Hepatocyte (in vitro differentiated cells): ENCODE results near the gene ANKS6. TPM values are rescaled to one million over a fixed set of nuclear protein-coding genes. Genes with fewer than 3 reads are reported as not detected.

ENCODE experiments used
- DNase-seq: peaks from one replicate; pipeline ENCODE4 v3.0.0-alpha.2; 2016; ENCODE audit warnings: low spot score
- H2AFZ ChIP-seq: fragments of 200-600 bp; sonication (generic); 2 replicates; pipeline ENCODE4 v1.6.0; 2016; ENCODE audit warnings: antibody characterized with exemption, mild to moderate bottlenecking
- H3K27ac ChIP-seq: fragments of 200-600 bp; sonication (generic); 2 replicates; pipeline ENCODE4 v1.5.1; 2016; ENCODE audit warnings: mild to moderate bottlenecking
- H3K27me3 ChIP-seq: fragments of 200-600 bp; sonication (generic); 2 replicates; pipeline ENCODE4 v1.6.1; 2016
- H3K36me3 ChIP-seq: fragments of 200-600 bp; sonication (generic); replicated peaks from 2 replicates; pipeline ENCODE4 v1.5.1; 2016; ENCODE audit warnings: low read depth; ENCODE audit not compliant: insufficient read depth
- H3K4me1 ChIP-seq: fragments of 200-600 bp; sonication (generic); 2 replicates; pipeline ENCODE4 v1.5.1; 2016; ENCODE audit warnings: mild to moderate bottlenecking, moderate library complexity; ENCODE audit not compliant: insufficient read depth
- H3K4me2 ChIP-seq: fragments of 200-600 bp; sonication (generic); 2 replicates; pipeline ENCODE4 v1.6.0; 2016
- H3K4me3 ChIP-seq: fragments of 200-600 bp; sonication (generic); 2 replicates; pipeline ENCODE4 v1.5.1; 2016; ENCODE audit warnings: mild to moderate bottlenecking
- H3K79me2 ChIP-seq: fragments of 200-600 bp; sonication (generic); 2 replicates; pipeline ENCODE4 v1.6.0; 2017; ENCODE audit warnings: mild to moderate bottlenecking
- H3K9me2 ChIP-seq: fragments of 200-600 bp; sonication (generic); replicated peaks from 2 replicates; pipeline ENCODE4 v1.6.0; 2017; ENCODE audit warnings: mild to moderate bottlenecking; ENCODE audit not compliant: insufficient read depth
- H3K9me3 ChIP-seq: fragments of 200-600 bp; sonication (generic); 2 replicates; pipeline ENCODE4 v1.5.1; 2016; ENCODE audit warnings: low read depth, mild to moderate bottlenecking
- H4K20me1 ChIP-seq: fragments of 200-600 bp; sonication (generic); 2 replicates; pipeline ENCODE4 v1.6.0; 2016; ENCODE audit warnings: mild to moderate bottlenecking; ENCODE audit not compliant: insufficient read depth, poor library complexity, severe bottlenecking
- CTCF ChIP-seq: fragments of 200-600 bp; sonication (generic); IDR thresholded peaks from 2 replicates; pipeline ENCODE4 v1.5.1; 2016; ENCODE audit warnings: antibody characterized with exemption, mild to moderate bottlenecking; ENCODE audit not compliant: poor library complexity
- EZH2 ChIP-seq: fragments of 200-600 bp; sonication (generic); IDR thresholded peaks from 2 replicates; pipeline ENCODE4 v1.6.1; 2016; ENCODE audit warnings: antibody characterized with exemption, mild to moderate bottlenecking, borderline replicate concordance
- EZH2phosphoT487 ChIP-seq: fragments of 200-600 bp; sonication (generic); IDR thresholded peaks from one replicate; pipeline ENCODE4 v1.6.1; 2018; ENCODE audit warnings: antibody characterized with exemption, mild to moderate bottlenecking, low read depth, moderate library complexity; ENCODE audit not compliant: unreplicated experiment, severe bottlenecking
- WGBS: methylation state at CpG from one replicate; pipeline ENCODE4 v1.1.6; 2016; ENCODE audit warnings: low lambda C conversion rate; ENCODE audit errors: missing lambda C conversion rate; 5-methylcytosine and 5-hydroxymethylcytosine counted together
- polyA plus RNA-seq: library from polyadenylated mRNA; unstranded; fragments of >200 nt; fragmentation: Nextera tagmentation; extraction: Ambion mirVana; gene quantifications from 2 replicates; pipeline ENCODE4 v1.2.1, GENCODE V29; 2016
- total RNA-seq: library from RNA; depleted of rRNA; stranded (reverse); fragments of >200 nt; gene quantifications from 2 replicates; pipeline ENCODE4 v1.2.3, GENCODE V29; 2014

The ANKS6 gene
- total and polyA plus RNA-seq, 2 experiments from 2014 or later = 21.3 to 22.9 TPM

GRCh38 chr9:98770717-98771116 lies 25.6 kb downstream of the ANKS6 start:
- Histone ChIP-seq H3K4me1 (no peaks in the 10 kb centered on the region), H3K9me3 (no peaks in the 10 kb centered on the region), H3K36me3 (no peaks in the 10 kb centered on the region), H2AFZ (no peak overlapping the region), H3K4me2 (no peak overlapping the region), H4K20me1 (no peaks in the 10 kb centered on the region), H3K79me2 (no peaks in the 10 kb centered on the region), H3K4me3 (no peak overlapping the region), H3K27me3 (no peaks in the 10 kb centered on the region), H3K27ac (no peak overlapping the region), H3K9me2 (no peaks in the 10 kb centered on the region)
- WGBS = 91% methylated on average over 10 of the region's 10 CpGs
- DNase-seq = no peak
- TF ChIP-seq EZH2 (no peak), CTCF (no peak), EZH2phosphoT487 (no peak)

GRCh38 chr9:98768344-98768743 lies 28.0 kb downstream of the ANKS6 start:
- no peaks in the 10 kb centered on the region for H3K4me1 ChIP-seq
- WGBS = 96% methylated on average over 9 of the region's 9 CpGs
- no peak for DNase-seq

GRCh38 chr9:98767915-98768314 lies 28.4 kb downstream of the ANKS6 start:
- Histone ChIP-seq H3K9me2 (no peaks in the 10 kb centered on the region), H3K9me3 (no peaks in the 10 kb centered on the region), H3K4me3 (no peak overlapping the region), H3K4me1 (no peaks in the 10 kb centered on the region), H3K27me3 (no peaks in the 10 kb centered on the region), H3K79me2 (no peaks in the 10 kb centered on the region), H3K36me3 (no peaks in the 10 kb centered on the region), H3K27ac (no peak overlapping the region), H4K20me1 (no peaks in the 10 kb centered on the region), H2AFZ (no peak overlapping the region), H3K4me2 (no peak overlapping the region)
- 96% methylated on average over 7 of the region's 7 CpGs for WGBS
- no peak for DNase-seq
- no peak for TF ChIP-seq EZH2phosphoT487
- TF ChIP-seq CTCF = no peak
- TF ChIP-seq EZH2 = no peak

More at GRCh38 chr9:98768344-98768743, 28.0 kb downstream of the ANKS6 start:
- TF ChIP-seq EZH2phosphoT487 (no peak), EZH2 (no peak), CTCF (no peak)
- no peaks in the 10 kb centered on the region for H3K79me2 ChIP-seq
- no peaks in the 10 kb centered on the region for H4K20me1 ChIP-seq
- H3K9me2 ChIP-seq = no peaks in the 10 kb centered on the region
- H3K9me3 ChIP-seq = no peaks in the 10 kb centered on the region
- no peaks in the 10 kb centered on the region for H3K36me3 ChIP-seq
- no peak overlapping the region for H3K27ac ChIP-seq
- no peaks in the 10 kb centered on the region for H3K27me3 ChIP-seq
- H3K4me2 ChIP-seq = no peak overlapping the region
- no peak overlapping the region for H3K4me3 ChIP-seq
- H2AFZ ChIP-seq = no peak overlapping the region

GRCh38 chr9:98767196-98767595 lies 29.2 kb downstream of the ANKS6 start:
- 100% methylated on average over 3 of the region's 3 CpGs for WGBS
- no peak overlapping the region for H3K27ac ChIP-seq
- H4K20me1 ChIP-seq = no peaks in the 10 kb centered on the region
- TF ChIP-seq CTCF = no peak
- TF ChIP-seq EZH2 = no peak
- no peak for TF ChIP-seq EZH2phosphoT487
- no peak overlapping the region for H3K4me2 ChIP-seq
- H3K9me2 ChIP-seq = no peaks in the 10 kb centered on the region
- H3K36me3 ChIP-seq = no peaks in the 10 kb centered on the region
- no peak overlapping the region for H2AFZ ChIP-seq
- no peak overlapping the region for H3K4me3 ChIP-seq
- no peak for DNase-seq
- H3K9me3 ChIP-seq = no peaks in the 10 kb centered on the region
- H3K27me3 ChIP-seq = no peaks in the 10 kb centered on the region
- no peaks in the 10 kb centered on the region for H3K4me1 ChIP-seq
- no peaks in the 10 kb centered on the region for H3K79me2 ChIP-seq
